Measurements from ENCODE around the gene SYAP1.

The SYAP1 gene

DNA sequence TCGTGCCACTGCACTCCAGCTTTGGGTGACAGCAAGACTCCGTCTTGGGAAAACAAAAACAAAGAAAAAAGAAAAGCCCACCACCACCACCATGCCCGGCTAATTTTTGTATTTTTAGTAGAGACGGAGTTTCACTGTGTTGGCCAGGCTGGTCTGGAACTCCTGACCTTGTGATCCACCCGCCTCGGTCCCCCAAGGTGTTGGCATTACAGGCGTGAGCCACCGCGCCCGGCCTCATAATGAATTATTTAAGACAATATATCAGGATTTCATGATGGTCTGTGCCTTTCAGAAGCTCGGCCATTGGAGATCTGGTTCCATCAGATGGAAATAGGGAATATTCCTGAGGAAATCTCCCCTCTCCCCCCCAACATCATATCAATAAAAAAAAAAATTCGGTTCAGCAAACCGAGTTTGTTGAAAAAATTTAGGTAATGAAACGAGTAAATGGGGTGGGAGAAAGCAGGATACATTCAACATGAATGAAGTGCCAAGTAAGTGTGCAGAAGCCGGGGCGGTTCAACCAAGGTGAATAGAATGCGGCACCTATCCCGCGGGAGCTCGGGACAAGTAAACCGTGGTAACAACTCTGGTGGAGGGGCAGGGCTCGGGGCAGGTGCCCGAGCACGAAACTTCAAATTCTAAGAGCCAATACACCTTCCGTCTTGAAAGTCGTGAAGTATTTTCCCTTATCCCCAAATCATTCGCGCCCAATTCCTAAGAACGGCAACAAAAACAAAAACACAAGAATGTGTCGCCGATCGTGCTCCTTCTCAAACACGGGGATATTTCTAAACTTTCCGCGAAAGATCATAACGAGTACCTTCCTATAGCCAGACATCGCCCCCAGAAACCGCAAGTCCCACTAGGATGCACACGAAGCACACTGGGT is 66.1 kb downstream of the SYAP1 start:
- in situ Hi-C loops (cut with MboI; ENCODE audit: low pct_unique_long_range_greater_than_20kb, low sequenced_read_pairs, unreplicated experiment) = no loop called here
- TF ChIP-seq, protein P1, sequence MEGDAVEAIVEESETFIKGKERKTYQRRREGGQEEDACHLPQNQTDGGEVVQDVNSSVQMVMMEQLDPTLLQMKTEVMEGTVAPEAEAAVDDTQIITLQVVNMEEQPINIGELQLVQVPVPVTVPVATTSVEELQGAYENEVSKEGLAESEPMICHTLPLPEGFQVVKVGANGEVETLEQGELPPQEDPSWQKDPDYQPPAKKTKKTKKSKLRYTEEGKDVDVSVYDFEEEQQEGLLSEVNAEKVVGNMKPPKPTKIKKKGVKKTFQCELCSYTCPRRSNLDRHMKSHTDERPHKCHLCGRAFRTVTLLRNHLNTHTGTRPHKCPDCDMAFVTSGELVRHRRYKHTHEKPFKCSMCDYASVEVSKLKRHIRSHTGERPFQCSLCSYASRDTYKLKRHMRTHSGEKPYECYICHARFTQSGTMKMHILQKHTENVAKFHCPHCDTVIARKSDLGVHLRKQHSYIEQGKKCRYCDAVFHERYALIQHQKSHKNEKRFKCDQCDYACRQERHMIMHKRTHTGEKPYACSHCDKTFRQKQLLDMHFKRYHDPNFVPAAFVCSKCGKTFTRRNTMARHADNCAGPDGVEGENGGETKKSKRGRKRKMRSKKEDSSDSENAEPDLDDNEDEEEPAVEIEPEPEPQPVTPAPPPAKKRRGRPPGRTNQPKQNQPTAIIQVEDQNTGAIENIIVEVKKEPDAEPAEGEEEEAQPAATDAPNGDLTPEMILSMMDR (IDR thresholded peaks at IDR 0.05; ENCODE audit: extremely low read depth, insufficient read depth, missing control alignments) = no peak
- no peak for DNase-seq (ENCODE audit: low spot score)

DNA sequence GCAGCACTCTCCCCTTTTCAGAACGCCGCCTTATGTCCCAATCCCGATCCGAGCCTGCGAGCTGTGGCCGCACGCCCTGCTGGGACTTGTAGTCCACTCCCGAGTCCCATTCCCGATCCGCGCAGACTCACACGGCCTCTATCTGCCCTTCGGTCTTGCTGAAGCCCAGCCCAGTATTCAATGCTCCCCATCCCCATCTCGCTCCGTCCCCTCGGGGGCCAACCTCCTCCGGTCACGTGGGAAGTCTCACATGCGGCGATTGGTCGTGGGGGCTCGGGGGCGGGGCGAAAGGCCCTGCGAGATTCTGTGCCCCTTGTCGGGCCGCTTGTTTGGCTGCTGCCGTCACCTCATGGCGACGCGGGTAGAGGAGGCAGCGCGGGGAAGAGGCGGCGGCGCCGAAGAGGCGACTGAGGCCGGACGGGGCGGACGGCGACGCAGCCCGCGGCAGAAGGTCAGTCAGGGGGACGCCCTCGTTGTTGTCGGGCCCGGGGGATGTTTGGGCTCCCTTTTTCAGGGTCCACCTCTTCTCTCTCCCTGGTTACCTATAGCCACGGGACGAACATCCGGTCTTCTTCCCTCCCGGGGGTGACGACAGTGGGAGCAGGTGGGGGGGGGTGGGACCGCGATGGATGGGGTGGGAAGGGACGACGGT is 66.9 kb downstream of the SYAP1 start, which contains the start of gene TXLNG:
Gene TXLNG (plus strand): TSS at position 328 of the 652 bp plus-strand sequence. CDS start 22 bp downstream, at position 350.
- DNase-seq (ENCODE audit: low spot score) = peak; percentile 98
- TF ChIP-seq, protein P1 (IDR thresholded peaks at IDR 0.05; ENCODE audit: extremely low read depth, insufficient read depth, missing control alignments) = no peak
- in situ Hi-C loops (cut with MboI; ENCODE audit: low pct_unique_long_range_greater_than_20kb, low sequenced_read_pairs, unreplicated experiment) = no loop called here

DNA sequence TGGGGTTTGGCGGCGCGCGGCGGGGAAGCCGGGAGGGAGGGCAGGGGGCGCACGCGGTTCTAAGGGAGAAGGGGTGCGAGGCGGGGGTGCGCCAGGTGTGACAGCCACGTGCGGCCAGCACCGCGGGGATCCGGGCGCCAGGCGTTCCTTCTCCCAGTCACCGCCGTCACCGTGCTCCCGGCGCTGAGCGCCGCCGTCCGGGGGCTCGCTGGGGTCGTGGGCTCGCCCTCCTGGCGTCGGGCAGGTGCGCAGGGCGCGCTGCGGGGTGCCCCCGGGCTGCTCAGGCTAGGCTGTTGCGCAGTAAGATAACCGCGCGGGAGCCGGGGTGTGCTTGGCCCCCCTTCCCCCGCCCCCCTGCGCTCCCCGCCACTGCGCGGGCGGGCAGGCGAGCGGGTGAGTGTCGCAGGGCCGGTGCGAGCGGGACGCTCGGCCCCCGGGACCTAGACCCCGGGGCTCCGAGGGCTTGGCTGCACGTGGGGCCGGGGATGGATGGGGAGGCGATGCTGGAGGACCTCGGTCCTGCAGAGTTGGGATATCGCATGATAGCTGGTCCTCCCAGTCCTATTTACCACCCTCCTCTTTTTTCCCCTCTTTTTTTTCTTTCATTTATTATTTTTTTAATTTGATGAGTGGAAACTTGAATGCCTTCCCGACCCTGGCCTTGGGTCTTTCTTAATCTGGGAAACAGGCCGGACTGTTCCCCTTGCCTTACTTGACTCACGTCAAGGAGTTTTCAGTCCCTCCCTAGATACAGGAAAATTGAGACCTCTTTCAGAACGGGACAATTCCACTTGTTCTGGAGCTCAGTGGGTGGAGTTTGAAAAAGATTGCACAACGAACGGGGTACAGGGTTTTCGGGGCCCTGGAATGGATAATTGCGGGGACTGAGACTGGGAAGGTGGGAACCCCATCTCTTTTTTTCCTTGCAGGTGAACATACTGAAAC is 67.7 kb downstream of the SYAP1 start:
- DNase-seq (ENCODE audit: low spot score) = peak; percentile 66
- in situ Hi-C loops (cut with MboI; ENCODE audit: low pct_unique_long_range_greater_than_20kb, low sequenced_read_pairs, unreplicated experiment) = no loop called here
- TF ChIP-seq, protein P1 (IDR thresholded peaks at IDR 0.05; ENCODE audit: extremely low read depth, insufficient read depth, missing control alignments) = no peak

DNA sequence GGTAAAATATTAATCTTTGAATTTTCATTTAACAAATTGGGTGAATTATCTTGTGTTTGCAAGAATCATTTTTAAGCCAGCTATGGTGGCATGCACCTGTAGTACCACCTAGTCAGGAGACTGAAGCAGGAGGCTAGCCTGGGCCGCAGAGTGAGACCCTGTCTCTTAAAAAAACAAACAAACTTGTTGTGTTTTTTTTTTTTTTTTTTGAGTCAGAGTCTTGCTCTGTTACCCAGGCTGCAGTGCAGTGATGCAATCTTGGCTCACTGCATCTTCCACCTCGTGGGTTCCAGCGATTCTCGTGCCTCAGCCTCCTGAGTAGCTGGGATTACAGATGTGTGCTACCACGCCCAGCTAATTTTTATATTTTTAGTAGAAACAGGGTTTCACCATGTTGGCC is 69.1 kb downstream of the SYAP1 start:
- in situ Hi-C loops (cut with MboI; ENCODE audit: low pct_unique_long_range_greater_than_20kb, low sequenced_read_pairs, unreplicated experiment) = no loop called here
- DNase-seq (ENCODE audit: low spot score) = no peak
- TF ChIP-seq, protein P1 (IDR thresholded peaks at IDR 0.05; ENCODE audit: extremely low read depth, insufficient read depth, missing control alignments) = no peak

DNA sequence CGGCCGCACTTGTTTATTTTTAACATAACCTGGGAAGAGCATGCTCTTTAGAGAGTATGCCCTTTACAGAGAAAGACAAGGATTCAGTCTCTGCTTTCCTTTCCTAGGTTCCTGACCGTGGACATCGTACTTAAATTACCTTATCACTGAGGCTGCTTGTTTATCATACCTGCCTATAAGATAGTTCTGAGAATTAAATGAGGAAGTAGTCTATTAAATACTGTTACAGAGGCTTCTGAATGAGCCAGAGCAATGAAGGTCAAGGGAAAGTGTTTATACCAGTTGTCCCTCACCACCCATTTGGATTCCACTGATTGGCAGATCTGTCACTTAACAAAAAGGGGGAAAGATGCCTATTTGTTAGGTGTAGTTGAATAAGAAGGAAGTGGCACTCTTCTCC is 76.9 kb downstream of the SYAP1 start:
- in situ Hi-C loops (cut with MboI; ENCODE audit: low pct_unique_long_range_greater_than_20kb, low sequenced_read_pairs, unreplicated experiment) = no loop called here
- no peak for DNase-seq (ENCODE audit: low spot score)

More for the DNA sequence above, 76.9 kb downstream of the SYAP1 start:
- TF ChIP-seq, protein P1 (IDR thresholded peaks at IDR 0.05; ENCODE audit: extremely low read depth, insufficient read depth, missing control alignments) = no peak
